HG02973 (cell line): ENCODE data around the gene SLAMF8.

Experiments used
- ATAC-seq: cut with Tn5 transposase; IDR thresholded peaks from one replicate; pipeline ENCODE4 v1.9.1; 2021; ENCODE audit warnings: moderate library complexity; ENCODE audit not compliant: unreplicated experiment

The SLAMF8 gene

GRCh38 chr1:159817276-159818041 lies 9.2 kb upstream of the SLAMF8 start:
- ATAC-seq = no peak

DNA sequence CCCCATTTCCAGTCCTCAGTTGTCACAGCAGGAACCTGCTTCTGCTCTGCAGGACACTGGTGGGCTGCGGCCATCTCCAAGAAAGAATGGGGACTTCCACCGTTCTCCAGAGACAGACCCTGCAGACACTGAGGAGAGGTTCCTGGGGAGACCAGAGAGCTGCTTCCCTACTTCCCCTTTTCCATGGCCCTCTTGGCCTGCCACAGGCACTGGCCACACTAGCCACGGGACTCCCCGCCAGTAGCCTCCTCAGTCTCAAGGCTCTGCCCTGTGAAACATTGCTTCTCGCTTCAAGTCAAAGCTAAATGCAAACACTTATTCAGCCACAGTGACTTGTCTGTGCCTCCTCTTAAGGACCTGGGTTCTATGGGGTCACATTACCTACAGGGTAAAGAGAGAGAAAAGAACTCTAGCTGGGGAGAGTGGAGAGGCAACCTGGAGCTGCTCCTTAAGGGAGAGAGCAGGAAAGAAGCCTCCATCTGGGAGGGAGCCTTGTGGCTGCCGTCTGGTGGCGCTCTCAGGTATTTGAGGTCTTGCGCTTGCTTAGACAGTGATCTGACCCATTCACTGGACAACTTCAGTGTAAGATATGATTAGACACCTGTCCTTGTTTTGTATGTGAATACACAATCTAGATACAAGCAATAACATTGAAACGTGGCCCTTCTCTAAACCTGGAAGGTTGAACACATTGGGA lies 5.4 kb upstream of the SLAMF8 start:
- ATAC-seq = no peak

- ATAC-seq = no peak
These were observed 3.3 kb upstream of the SLAMF8 start for GRCh38 chr1:159823406-159823805.

DNA sequence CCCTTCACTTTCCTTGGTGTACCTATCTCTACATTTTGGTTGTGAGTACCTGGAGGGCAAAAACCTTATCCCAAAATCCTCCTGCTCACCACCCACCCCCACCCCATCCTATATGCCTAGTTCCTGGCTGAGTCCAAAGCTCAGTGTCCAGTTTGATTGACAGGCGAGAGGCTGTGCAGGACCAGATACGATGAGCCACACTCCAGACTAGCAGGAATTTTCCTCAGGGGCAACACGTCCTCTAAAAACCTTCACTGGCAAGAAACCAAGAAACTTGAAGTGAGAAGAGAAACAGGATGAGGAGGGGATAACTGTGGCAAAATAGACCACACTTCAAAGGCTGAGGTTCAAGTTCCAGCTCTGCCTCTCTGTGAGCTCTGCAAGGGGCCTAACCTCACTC lies 1.1 kb upstream of the SLAMF8 start:
- no peak for ATAC-seq

GRCh38 chr1:159827102-159827490 lies 423 bp downstream of the SLAMF8 start:
- ATAC-seq = no peak

DNA sequence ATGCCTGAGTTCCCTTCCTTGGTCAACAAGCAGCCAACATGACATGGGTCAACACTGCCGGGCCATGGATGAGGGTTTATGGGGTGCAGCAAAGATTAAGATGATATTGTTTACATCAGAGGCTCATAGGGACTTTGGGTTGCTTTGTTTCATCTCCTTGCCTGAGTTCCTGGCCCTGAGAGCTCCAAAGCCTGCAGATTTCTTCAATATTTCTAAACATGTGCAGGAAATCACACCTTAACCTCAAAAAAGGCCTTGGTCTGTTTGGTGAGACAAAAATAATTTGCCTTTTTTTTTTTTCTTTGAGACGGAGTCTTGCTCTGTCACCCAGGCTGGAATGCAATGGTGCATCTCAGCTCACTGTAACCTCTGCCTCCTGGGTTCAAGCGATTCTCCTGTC lies 876 bp downstream of the SLAMF8 start:
- no peak for ATAC-seq

DNA sequence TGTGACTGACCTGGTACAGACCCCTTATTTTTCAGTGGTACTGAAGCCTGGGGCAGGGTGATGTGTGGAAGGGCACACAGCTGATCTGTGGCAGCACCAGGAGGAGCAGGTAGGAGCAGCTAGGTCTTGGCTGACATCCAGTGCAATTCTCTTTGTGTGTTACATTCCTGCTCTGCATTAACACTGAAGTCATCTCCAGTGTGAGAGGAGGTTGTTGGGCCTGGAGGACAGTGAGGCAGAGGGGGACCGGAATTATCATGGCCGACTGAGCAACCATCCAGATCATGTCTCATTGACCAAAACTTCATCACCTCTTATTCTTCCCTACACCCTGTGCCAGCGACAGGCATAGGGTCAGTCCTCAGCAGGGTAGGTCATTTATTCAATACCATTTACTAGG lies 1.5 kb downstream of the SLAMF8 start:
- ATAC-seq = no peak

- ATAC-seq = no peak
These were observed 2.1 kb downstream of the SLAMF8 start for GRCh38 chr1:159828581-159829272.

GRCh38 chr1:159829273-159829634 lies 2.6 kb downstream of the SLAMF8 start:
- ATAC-seq = peak; percentile 66

GRCh38 chr1:159829822-159830465 lies 3.3 kb downstream of the SLAMF8 start:
- ATAC-seq = no peak

DNA sequence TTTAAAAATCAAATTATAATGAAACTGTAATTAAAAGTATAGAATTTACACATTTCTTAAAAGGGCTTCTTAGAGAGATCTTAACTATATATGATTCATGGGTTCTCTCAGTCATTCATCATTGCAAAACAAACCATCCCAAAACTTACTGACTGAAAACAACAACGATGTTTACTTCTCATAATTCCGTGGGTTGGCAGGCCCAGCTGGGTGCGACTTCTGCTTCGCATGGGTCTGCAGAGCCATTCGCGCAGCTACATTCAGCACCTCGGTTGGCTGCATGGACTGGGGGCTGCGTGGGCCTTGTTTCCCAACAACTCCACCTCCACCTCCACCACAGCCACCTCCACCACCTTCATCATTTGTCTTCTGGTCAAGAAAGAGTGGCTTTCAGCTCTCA lies 4.0 kb downstream of the SLAMF8 start:
- ATAC-seq = no peak

DNA sequence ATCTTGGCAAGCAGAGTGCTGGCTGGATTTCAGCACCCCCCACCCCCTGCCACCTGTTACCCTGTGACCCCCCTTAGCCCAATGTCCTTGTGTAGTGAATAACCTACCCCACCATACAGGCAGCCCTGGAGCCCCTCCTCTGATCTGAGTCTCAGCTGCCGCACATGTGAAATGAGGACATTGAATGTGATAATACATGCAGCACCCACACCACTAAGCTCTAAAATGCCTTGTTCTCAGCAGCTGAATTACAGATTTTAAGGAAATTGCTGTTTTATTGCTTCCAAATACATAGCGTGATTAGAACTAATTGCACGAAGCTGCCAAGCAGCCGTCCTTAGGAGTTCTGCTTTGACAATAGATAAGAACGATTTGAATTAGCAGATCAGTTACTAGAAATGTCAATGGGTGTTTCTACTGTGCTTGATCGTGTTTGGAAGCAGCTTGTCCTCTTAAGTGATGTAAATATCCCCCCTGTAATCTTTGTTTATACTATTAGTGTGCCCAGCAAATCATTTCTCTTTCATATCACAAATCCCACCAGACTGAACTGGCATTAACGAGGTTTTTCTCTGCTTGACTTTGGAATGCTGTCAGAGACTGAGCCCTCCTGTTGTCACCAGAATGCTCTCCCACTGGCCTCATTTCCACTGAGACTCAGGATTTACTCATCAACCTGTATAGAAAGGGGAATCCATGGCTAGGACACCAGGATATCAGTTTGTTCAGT lies 4.9 kb downstream of the SLAMF8 start:
- ATAC-seq = no peak

DNA sequence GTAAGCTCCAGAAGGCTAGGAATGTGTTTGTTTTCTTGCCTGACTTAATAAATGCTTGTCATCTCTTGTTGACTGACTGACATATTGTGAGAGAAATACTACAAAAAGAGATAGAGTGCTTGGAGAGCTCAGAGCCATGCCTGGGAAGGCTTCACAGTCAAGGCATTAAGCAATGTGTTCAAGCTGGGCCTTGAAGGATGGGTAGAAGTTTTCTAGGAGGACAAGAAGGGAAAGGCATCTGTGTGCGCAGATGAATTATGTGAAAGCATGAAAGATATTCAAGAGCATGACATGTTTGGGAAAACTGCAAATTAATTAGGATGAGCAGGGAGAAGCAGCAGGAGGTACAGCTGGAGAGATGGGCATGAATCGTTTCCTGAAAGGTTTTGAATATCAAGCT lies 5.6 kb downstream of the SLAMF8 start:
- ATAC-seq = no peak

- no peak for ATAC-seq
These were observed 8.7 kb downstream of the SLAMF8 start for GRCh38 chr1:159835356-159835755.

GRCh38 chr1:159835862-159836525 lies 9.3 kb downstream of the SLAMF8 start:
- ATAC-seq = no peak

DNA sequence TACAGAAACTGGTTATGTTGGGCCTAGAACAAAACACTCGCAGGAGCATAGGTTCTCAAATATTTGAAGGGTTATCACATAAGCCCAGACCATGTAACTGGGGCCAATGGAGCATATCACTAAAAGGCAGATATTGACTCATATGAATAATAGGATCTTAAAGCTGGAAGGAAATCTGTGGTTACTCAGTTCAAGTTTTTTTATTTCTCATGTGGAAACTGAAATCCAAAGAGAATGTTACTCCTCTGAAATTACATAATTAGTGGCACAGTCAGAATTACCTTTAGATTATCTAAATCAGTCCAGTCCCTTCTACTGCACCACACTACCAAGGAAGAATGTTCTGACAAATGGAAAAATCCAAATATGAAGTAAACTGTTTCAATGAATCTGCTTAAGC lies 12.0 kb downstream of the SLAMF8 start:
- ATAC-seq = peak; percentile 67

- ATAC-seq = peak; percentile 82
These were observed 12.6 kb downstream of the SLAMF8 start for GRCh38 chr1:159839116-159839849.

GRCh38 chr1:159841749-159842148 lies 15.1 kb downstream of the SLAMF8 start:
- no peak for ATAC-seq

GRCh38 chr1:159843459-159843858 lies 16.8 kb downstream of the SLAMF8 start:
- no peak for ATAC-seq
